H9 (cell line): ENCODE measurements around the gene RNF8. TPM values are rescaled to one million over a fixed set of nuclear protein-coding genes. Genes with fewer than 3 reads are reported as not detected.

Source experiments
- DNase-seq: peaks from one replicate; pipeline ENCODE4 v3.0.0-alpha.2; 2017
- H2AFZ ChIP-seq: one replicate; pipeline ENCODE4 v1.6.1; 2013; ENCODE audit warnings: mild to moderate bottlenecking, low read length, control low read depth, moderate library complexity
- H2AK5ac ChIP-seq: 2 replicates; pipeline ENCODE4 v1.6.1; 2013; ENCODE audit warnings: low read length, control low read depth, mixed read lengths; ENCODE audit not compliant: insufficient read length
- H2BK120ac ChIP-seq: one replicate; pipeline ENCODE4 v1.6.1; 2013; ENCODE audit warnings: low read depth, mild to moderate bottlenecking, low read length, control low read depth, inconsistent platforms; ENCODE audit not compliant: poor library complexity, severe bottlenecking
- H2BK12ac ChIP-seq: 2 replicates; pipeline ENCODE4 v1.6.1; 2013; ENCODE audit warnings: low read length, control low read depth, mixed read lengths, low read depth; ENCODE audit not compliant: insufficient read length
- H2BK15ac ChIP-seq: 2 replicates; pipeline ENCODE4 v1.6.1; 2013; ENCODE audit warnings: low read depth, low read length, control low read depth
- H2BK20ac ChIP-seq: one replicate; pipeline ENCODE4 v1.6.1; 2013; ENCODE audit warnings: low read depth, mild to moderate bottlenecking, low read length, control low read depth, inconsistent platforms; ENCODE audit not compliant: poor library complexity, severe bottlenecking
- H2BK5ac ChIP-seq: 2 replicates; pipeline ENCODE4 v1.6.1; 2013; ENCODE audit warnings: low read length, control low read depth, mixed read lengths; ENCODE audit not compliant: insufficient read length
- H3K14ac ChIP-seq: 2 replicates; pipeline ENCODE4 v1.6.1; 2013; ENCODE audit warnings: low read length, control low read depth; ENCODE audit not compliant: insufficient read depth
- H3K18ac ChIP-seq: 2 replicates; pipeline ENCODE4 v1.6.1; 2013; ENCODE audit warnings: low read depth, mild to moderate bottlenecking, mixed read lengths, low read length, control low read depth; ENCODE audit not compliant: insufficient read length
- H3K23ac ChIP-seq: 2 replicates; pipeline ENCODE4 v1.6.1; 2013; ENCODE audit warnings: low read length, control low read depth, mixed read lengths, low read depth; ENCODE audit not compliant: insufficient read length
- H3K23me2 ChIP-seq: 2 replicates; pipeline ENCODE4 v1.6.1; 2013; ENCODE audit warnings: low read depth, mild to moderate bottlenecking, mixed read lengths, low read length, control low read depth; ENCODE audit not compliant: insufficient read length, poor library complexity, severe bottlenecking
- H3K27ac ChIP-seq: 2 replicates; pipeline ENCODE4 v1.5.1; 2013; ENCODE audit warnings: low read length, control low read depth, mixed read lengths, low read depth; ENCODE audit not compliant: insufficient read length
- H3K27me3 ChIP-seq: 2 replicates; pipeline ENCODE4 v1.6.1; 2013; ENCODE audit warnings: low read length, control low read depth, inconsistent platforms; ENCODE audit not compliant: insufficient read depth
- H3K4ac ChIP-seq: 2 replicates; pipeline ENCODE4 v1.6.1; 2013; ENCODE audit warnings: low read depth, mild to moderate bottlenecking, control low read depth, inconsistent platforms, low read length, moderate library complexity
- H3K4me1 ChIP-seq: 2 replicates; pipeline ENCODE4 v1.6.1; 2013; ENCODE audit warnings: low read length, control low read depth, inconsistent platforms; ENCODE audit not compliant: insufficient read depth
- H3K4me2 ChIP-seq: 2 replicates; pipeline ENCODE4 v1.6.1; 2013; ENCODE audit warnings: low read length, control low read depth, mixed read lengths; ENCODE audit not compliant: insufficient read length, insufficient read depth
- H3K56ac ChIP-seq: 2 replicates; pipeline ENCODE4 v1.6.1; 2013; ENCODE audit warnings: low read depth, mild to moderate bottlenecking, mixed read lengths, low read length, control low read depth; ENCODE audit not compliant: insufficient read length
- H3K79me1 ChIP-seq: 2 replicates; pipeline ENCODE4 v1.6.1; 2013; ENCODE audit warnings: low read depth, mild to moderate bottlenecking, moderate library complexity, low read length, control low read depth, inconsistent platforms; ENCODE audit not compliant: insufficient read depth, poor library complexity, severe bottlenecking
- H3K79me2 ChIP-seq: 2 replicates; pipeline ENCODE4 v1.6.1; 2013; ENCODE audit warnings: low read length, control low read depth, inconsistent platforms; ENCODE audit not compliant: insufficient read depth
- H3K9ac ChIP-seq: 2 replicates; pipeline ENCODE4 v1.6.1; 2013; ENCODE audit warnings: low read length, control low read depth, mixed read lengths; ENCODE audit not compliant: insufficient read length; ENCODE audit errors: extremely low read depth
- H3K9me3 ChIP-seq: one replicate; pipeline ENCODE4 v1.6.1; 2013; ENCODE audit warnings: low read depth, low read length, inconsistent platforms; ENCODE audit not compliant: control insufficient read depth
- H3T11ph ChIP-seq: one replicate; pipeline ENCODE4 v1.6.1; 2013; ENCODE audit warnings: mild to moderate bottlenecking, low read length, control low read depth, inconsistent platforms
- H4K20me1 ChIP-seq: one replicate; pipeline ENCODE4 v1.6.1; 2013; ENCODE audit not compliant: control insufficient read depth, insufficient read length, insufficient read depth
- H4K5ac ChIP-seq: 2 replicates; pipeline ENCODE4 v1.6.1; 2013; ENCODE audit warnings: low read depth, mild to moderate bottlenecking, mixed read lengths, low read length, control low read depth; ENCODE audit not compliant: insufficient read length
- H4K8ac ChIP-seq: replicated peaks from 2 replicates; pipeline ENCODE4 v1.6.1; 2013; ENCODE audit warnings: low read length, control low read depth, mixed read lengths, low read depth; ENCODE audit not compliant: insufficient read length
- H4K91ac ChIP-seq: 2 replicates; pipeline ENCODE4 v1.6.1; 2013; ENCODE audit warnings: low read depth, mild to moderate bottlenecking, moderate library complexity, mixed read lengths, low read length, control low read depth; ENCODE audit not compliant: insufficient read length
- H3K27ac Mint-ChIP-seq, 3 experiments: 2 replicates in 2 of 3; 3 replicates in 1 of 3; pipeline ENCODE4 v1.8.0; 2020 to 2021; ENCODE audit warnings: mixed read lengths in 3 of 3, mild to moderate bottlenecking in 1 of 3, moderate library complexity in 1 of 3
- H3K27me3 Mint-ChIP-seq: 2 replicates; pipeline ENCODE4 v1.8.0; 2021; ENCODE audit warnings: low read depth, mild to moderate bottlenecking, moderate library complexity, mixed read lengths
- H3K36me3 Mint-ChIP-seq, 3 experiments: 2 replicates in 2 of 3; 3 replicates in 1 of 3; pipeline ENCODE4 v1.8.0; 2020 to 2021; ENCODE audit warnings: low read depth in 3 of 3, mixed read lengths in 3 of 3; ENCODE audit not compliant: insufficient read depth in 1 of 3
- H3K4me1 Mint-ChIP-seq, 2 experiments: 2 replicates each; pipeline ENCODE4 v1.8.0; 2020; ENCODE audit warnings: mixed read lengths in 2 of 2
- H3K4me3 Mint-ChIP-seq, 2 experiments: 2 replicates in 1 of 2; 3 replicates in 1 of 2; pipeline ENCODE4 v1.8.0; 2020 to 2021; ENCODE audit warnings: mild to moderate bottlenecking in 2 of 2, mixed read lengths in 2 of 2, moderate library complexity in 1 of 2
- H3K9me3 Mint-ChIP-seq, 2 experiments: 2 replicates in 1 of 2; 3 replicates in 1 of 2; pipeline ENCODE4 v1.8.0; 2020; ENCODE audit warnings: mild to moderate bottlenecking in 2 of 2, mixed read lengths in 2 of 2, moderate library complexity in 1 of 2
- WGBS: extraction: QIAGEN DNeasy Blood & Tissue Kit; methylation state at CpG from one replicate; pipeline ENCODE4 v1.1.7; 2013; ENCODE audit warnings: missing lambda C conversion rate, low lambda C conversion rate, mixed read lengths; ENCODE audit not compliant: insufficient read length; ENCODE audit errors: extremely low coverage; 5-methylcytosine and 5-hydroxymethylcytosine counted together
- total RNA-seq: library from RNA; stranded (reverse); gene quantifications from 2 replicates; pipeline ENCODE4 v1.2.1, GENCODE V29; 2021
- TF ChIP-seq, protein P1 (sequence below): fragments of 200-600 bp; sonication (generic); conservative IDR thresholded peaks from 3 replicates; pipeline ENCODE4 v1.8.0; 2021; ENCODE audit warnings: antibody characterized with exemption, mild to moderate bottlenecking

The RNF8 gene
- total RNA-seq, 1 experiment from 2014 or later, result 34.7 TPM

DNA sequence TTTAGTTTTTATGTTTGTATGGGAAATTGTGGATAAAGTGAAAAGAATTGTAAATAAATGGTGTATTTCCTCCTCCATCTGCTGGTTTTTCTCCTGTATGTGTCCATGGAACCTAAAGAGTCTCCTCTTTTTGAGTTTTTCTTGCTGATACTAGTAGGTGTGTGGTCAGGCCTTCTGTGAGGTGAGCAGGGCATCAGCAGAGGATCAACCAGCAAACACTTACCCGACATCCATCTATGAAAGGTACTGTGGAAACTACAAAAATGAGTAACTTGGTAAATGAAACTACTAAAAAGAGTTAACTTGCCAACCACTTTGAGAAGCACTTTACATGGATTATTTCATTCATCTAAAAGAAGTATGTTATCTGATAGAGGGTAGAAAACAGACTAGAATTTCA is 20.9 kb upstream of the RNF8 start:
- Mint-ChIP-seq H3K4me1 (no peaks in the 10 kb centered on the region), H3K27ac (no peak overlapping the region)

More for the DNA sequence above, 20.9 kb upstream of the RNF8 start:
- Histone ChIP-seq H2AFZ (no peak overlapping the region), H3K56ac (no peak overlapping the region), H3T11ph (no peak overlapping the region), H2BK15ac (no peak overlapping the region), H2BK20ac (no peak overlapping the region), H3K4me1 (no peaks in the 10 kb centered on the region; the same call in 1 of the 2 replicates), H4K20me1 (no peaks in the 10 kb centered on the region), H3K4me2 (no peak overlapping the region), H3K79me1 (no peaks in the 10 kb centered on the region), H3K27me3 (no peaks in the 10 kb centered on the region), H3K18ac (no peak overlapping the region), H3K23ac (no peak overlapping the region), H3K27ac (no peak overlapping the region), H2AK5ac (no peak overlapping the region), H2BK12ac (no peak overlapping the region), H4K5ac (no peak overlapping the region), H4K91ac (no peak overlapping the region), H2BK120ac (no peak overlapping the region), H3K9me3 (no peaks in the 10 kb centered on the region), H2BK5ac (no peak overlapping the region), H3K14ac (no peak overlapping the region), H3K23me2 (no peaks in the 10 kb centered on the region), H3K9ac (no peak overlapping the region), H4K8ac (no peak overlapping the region), H3K79me2 (no peaks in the 10 kb centered on the region), H3K4ac (no peak overlapping the region)
- no CpG with 5 or more reads among the region's 1 CpG for WGBS
- Mint-ChIP-seq H3K27me3 (no peaks in the 10 kb centered on the region), H3K9me3 (no peaks in the 10 kb centered on the region), H3K36me3 (peaks cover 9 to 29% (median 15%) of the 10 kb centered on the region in 3 experiments), H3K4me3 (no peak overlapping the region)
- DNase-seq, result no peak
- TF ChIP-seq, protein P1, sequence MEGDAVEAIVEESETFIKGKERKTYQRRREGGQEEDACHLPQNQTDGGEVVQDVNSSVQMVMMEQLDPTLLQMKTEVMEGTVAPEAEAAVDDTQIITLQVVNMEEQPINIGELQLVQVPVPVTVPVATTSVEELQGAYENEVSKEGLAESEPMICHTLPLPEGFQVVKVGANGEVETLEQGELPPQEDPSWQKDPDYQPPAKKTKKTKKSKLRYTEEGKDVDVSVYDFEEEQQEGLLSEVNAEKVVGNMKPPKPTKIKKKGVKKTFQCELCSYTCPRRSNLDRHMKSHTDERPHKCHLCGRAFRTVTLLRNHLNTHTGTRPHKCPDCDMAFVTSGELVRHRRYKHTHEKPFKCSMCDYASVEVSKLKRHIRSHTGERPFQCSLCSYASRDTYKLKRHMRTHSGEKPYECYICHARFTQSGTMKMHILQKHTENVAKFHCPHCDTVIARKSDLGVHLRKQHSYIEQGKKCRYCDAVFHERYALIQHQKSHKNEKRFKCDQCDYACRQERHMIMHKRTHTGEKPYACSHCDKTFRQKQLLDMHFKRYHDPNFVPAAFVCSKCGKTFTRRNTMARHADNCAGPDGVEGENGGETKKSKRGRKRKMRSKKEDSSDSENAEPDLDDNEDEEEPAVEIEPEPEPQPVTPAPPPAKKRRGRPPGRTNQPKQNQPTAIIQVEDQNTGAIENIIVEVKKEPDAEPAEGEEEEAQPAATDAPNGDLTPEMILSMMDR, result no peak
